ENCODE measurements around the gene HCRTR1. TPM values are rescaled to one million over a fixed set of nuclear protein-coding genes. Genes with fewer than 3 reads are reported as not detected.

The HCRTR1 gene
- polyA plus RNA-seq (ENCODE audit: insufficient read length in 4 of 4) = under 1 TPM; 0.09 to 0.19 (median 0.17) TPM

- no peak for DNase-seq (ENCODE audit: low read depth in 4 of 4, low spot score in 3 of 4)
Observed at GRCh38 chr1:31617218-31617915, at the start of gene HCRTR1. Gene HCRTR1 (plus strand): TSS chr1:31617689. CDS start chr1:31619193, 1,504 bp downstream.

DNA sequence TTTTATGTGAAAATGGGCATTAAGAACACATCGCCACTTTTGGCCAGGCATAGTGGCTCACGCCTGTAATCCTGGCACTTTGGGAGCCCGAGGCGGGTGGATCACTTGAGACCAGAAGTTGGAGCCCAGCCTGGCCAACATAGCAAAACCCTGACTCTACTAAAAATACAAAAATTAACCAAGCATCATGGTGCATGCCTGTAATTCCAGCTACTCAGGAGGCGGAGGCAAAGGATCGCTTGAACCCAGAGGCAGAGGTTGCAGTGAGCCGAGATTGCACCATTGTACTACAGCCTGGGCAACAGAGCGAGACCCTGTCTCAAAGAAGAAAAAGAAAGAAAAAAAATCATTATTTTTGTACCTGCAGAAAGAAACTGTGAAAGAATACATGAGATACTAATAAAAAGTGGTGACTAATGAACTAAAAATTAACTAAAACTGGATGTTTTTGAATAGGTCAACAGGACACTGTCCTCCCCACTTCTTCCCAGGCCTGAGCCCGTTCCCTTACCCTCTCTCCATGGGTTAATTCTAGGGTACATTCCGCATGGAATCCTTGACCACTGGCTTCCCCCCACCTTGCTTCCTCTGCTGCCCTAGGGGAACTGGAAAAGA lies 49.4 kb upstream of the HCRTR1 start:
- DNase-seq (ENCODE audit: low read depth in 4 of 4, low spot score in 3 of 4) = no peak

DNA sequence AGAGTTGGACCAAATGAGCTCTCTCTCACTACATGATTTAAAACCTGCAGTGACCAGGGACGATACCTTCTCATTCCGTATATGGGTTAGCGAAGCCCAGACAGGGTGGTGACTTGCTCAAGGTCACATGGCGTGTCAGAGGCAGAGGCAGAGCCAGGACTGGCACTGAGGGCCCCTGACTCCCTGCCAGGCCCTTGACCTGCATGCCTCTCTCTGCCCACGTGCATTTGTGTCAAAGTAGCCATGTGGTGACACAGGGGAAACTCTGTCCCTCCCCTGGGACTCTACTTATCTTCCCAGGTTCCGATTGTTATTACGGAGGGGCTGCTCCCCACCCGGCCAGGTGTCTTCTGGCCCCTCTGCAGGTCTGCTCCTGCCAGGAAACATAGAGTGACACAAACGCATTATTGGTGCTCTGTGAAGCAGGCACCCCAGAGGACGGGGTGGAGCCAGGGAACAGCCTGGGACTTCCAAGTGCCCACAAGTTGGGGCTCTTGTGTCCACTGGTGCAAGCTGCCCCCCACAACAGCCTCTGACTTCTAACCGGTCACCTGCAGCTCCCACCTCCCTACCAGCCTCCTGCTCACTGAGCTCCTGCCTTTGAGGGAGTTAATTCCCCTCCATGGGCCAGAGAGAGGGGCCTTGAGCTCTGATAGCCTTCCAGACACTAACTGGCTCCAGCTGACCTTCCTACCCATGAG lies 48.4 kb upstream of the HCRTR1 start:
- no peak for DNase-seq (ENCODE audit: low read depth in 4 of 4, low spot score in 3 of 4)

- DNase-seq (ENCODE audit: low read depth in 4 of 4, low spot score in 3 of 4) = no peak
Observed at GRCh38 chr1:31569596-31570173, 47.8 kb upstream of the HCRTR1 start.

- DNase-seq (ENCODE audit: low read depth in 4 of 4, low spot score in 3 of 4) = no peak
Observed at GRCh38 chr1:31570228-31570627, 47.3 kb upstream of the HCRTR1 start.

DNA sequence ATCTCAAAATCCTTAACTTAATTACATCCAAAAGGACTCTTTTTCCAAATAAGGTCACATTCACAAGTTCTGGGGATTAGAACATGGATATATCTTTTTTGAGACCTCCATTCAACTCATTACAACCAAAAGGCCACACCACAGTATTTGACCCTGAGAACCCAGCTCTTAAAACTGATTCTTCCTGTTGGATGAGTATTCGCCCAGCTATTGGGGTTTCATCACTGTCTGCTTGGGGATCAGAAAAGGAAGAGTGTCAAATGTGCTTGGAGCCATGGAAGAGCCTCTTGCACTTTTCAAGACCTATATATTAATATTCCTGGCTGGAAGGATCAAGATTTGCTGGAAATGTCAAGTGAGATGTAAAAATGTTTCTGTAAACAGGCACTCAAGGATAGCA lies 46.6 kb upstream of the HCRTR1 start:
- DNase-seq (ENCODE audit: low read depth in 4 of 4, low spot score in 3 of 4) = no peak

GRCh38 chr1:31571340-31572295 lies 45.9 kb upstream of the HCRTR1 start:
- no peak for DNase-seq (ENCODE audit: low read depth in 4 of 4, low spot score in 3 of 4)

DNA sequence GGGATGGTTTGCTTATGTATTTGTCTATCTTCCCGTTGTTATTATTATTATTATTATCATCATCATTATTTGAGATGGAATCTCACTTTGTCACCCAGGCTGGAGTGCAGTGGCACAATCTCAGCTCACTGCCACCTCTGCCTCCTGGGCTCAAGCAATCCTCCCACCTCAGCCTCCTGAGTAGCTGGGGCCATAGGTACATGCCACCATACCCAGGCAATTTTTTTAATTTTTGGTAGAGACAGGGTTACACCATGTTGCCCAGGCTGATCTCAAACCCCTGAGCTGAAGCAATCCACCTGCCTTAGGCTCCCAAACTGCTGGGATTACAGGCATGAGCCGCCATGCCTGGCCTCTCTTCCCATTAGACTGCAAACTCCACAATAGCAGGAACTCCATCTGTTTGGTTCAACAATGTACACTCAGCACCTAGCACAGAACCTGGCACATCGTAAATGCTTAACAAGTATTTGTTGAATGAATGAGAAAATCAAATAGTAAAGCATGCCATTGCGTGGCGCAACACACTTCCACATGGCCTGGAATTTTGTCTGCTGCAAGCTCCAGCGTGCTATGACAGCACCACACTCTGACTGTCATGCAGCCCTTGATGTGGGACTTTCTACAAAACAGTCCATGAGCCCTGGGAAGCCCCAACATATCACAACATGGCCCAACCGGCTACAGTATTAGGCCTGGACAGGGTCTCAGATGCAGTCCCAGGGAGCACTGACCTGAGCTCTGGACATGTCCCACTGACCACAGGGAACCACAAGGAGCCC lies 45.0 kb upstream of the HCRTR1 start:
- DNase-seq (ENCODE audit: low read depth in 4 of 4, low spot score in 3 of 4) = no peak

- no peak for DNase-seq (ENCODE audit: low read depth in 4 of 4, low spot score in 3 of 4)
Observed at GRCh38 chr1:31573261-31573660, 44.2 kb upstream of the HCRTR1 start.

DNA sequence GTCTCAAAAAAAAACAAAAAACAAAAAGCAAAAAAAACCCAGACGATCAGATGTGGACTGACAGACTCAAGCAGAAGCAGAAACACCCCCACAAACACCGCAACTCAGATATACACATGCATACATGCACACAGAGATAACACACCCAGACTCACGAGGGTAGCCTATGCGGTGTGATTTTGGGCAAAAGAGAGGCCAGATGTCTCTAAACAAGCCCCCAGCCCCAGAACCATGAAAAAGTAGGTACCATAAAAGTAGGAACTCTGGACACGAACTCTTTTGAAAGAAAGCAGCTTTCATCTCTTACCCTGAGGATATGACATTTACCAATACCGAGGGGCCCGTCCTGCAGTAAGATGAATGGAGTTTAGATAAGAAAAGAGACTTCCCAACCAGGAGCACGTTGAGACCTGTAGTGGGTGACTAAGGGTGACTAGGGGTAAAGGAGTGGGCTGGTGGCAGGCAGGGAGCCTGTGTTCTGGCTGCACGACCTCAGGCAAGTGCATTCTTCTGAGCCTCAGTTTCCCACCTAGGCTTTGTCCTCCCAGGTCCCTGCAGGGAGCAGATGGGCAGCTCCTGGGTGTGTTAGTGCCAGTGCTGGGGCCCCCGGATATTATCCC lies 42.6 kb upstream of the HCRTR1 start:
- DNase-seq (ENCODE audit: low read depth in 4 of 4, low spot score in 3 of 4) = no peak

- DNase-seq (ENCODE audit: low read depth in 4 of 4, low spot score in 3 of 4) = no peak
Observed at GRCh38 chr1:31575369-31576140, 41.9 kb upstream of the HCRTR1 start.

DNA sequence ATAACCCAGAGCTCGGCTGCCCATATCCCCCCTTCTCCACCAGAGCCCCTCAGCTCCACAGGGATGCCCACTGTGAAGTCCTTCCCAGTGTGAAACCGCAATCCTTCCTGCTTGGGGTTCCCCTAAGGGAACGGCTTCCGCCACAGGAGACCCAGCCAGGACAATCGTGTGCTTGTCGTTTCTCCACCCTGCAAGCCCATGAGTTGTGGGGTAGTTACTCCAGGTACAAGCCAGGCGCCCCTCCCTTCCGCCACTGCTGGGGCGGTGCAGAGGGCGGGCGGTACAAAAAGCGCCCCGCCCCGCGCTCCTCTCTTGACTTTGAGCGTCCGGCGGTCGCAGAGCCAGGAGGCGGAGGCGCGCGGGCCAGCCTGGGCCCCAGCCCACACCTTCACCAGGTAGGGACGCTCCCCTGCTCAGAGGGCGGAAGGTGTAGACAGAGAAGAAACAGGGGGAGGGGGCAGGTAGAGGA lies 41.3 kb upstream of the HCRTR1 start, which contains the start of gene TINAGL1:
Gene TINAGL1 (plus strand): TSS at position 315 of the 469 bp plus-strand sequence. CDS start 634 bp downstream, outside the sequence.
- DNase-seq (ENCODE audit: low read depth in 4 of 4, low spot score in 3 of 4) = no peak

- no peak for DNase-seq (ENCODE audit: low read depth in 4 of 4, low spot score in 3 of 4)
Observed at GRCh38 chr1:31576743-31577455, 40.6 kb upstream of the HCRTR1 start.

DNA sequence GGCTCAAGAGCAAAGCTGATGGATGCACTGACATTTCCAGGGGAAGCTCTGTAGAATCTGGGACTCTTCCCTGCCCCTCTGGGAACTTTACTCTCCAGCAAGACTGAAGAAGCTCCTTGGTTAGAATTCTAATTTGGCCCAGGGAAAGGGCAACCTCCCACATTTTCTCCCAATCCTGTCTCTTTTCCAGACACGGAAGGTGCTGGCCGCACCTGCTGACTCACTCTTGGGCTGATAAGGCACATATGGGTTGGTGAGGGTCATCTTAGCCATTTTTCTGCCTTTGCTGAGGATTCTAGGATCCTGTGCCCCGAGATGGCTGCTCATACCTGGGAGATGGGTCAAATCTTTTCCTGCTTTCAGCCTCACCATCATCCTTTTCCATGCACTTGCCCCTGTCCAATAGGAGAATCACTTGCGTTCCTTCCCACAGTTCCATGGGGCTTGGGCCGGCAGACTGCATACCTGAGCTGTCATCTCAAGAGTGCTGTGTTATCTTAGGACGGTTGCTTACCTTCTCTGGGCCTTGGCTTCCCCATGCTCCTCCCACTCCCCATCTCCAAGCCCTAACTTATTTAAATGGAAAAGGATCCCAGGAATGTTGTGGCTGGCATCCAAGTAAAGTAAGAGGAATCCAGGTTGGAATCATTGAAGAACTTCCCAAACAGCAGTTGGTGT lies 39.8 kb upstream of the HCRTR1 start:
- DNase-seq (ENCODE audit: low read depth in 4 of 4, low spot score in 3 of 4) = no peak

GRCh38 chr1:31579374-31579773 lies 38.1 kb upstream of the HCRTR1 start:
- DNase-seq (ENCODE audit: low read depth in 4 of 4, low spot score in 3 of 4) = no peak

DNA sequence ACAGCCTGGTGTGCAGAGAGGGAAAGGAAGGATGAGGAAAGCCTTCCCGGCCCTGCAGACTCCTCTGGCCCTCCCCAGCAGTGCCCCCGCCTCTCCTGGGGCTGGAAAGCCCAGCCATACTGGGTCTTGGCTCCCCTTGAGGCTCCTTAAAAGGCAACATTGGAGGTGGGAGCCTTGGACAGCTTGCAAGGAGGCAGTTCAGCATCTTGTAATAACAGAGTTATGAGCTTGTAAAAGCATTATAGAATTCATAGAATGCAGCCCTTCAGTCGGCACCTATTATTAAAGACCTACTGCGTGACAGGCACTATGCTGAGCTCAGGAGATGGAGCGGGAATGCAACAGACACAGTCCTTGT lies 37.0 kb upstream of the HCRTR1 start:
- DNase-seq (ENCODE audit: low read depth in 4 of 4, low spot score in 3 of 4) = no peak
